Lung (tissue), 12 donors: Measurements from ENCODE around the gene SLC25A39. TPM values are rescaled to one million over a fixed set of nuclear protein-coding genes. Genes with fewer than 3 reads are reported as not detected.

Experiments
- ATAC-seq: fragments of 200-7000 bp; cut with Tn5 transposase; one replicate; pipeline ENCODE4 v1.9.1; 2020; ENCODE audit warnings: moderate number of reproducible peaks; ENCODE audit not compliant: insufficient read depth, low FRiP score
- DNase-seq, 3 donors: peaks; one replicate each; pipeline ENCODE4 v3.0.0-alpha.2; 2013 to 2017
- H3K27ac ChIP-seq, 2 donors: one replicate each; pipeline ENCODE4 v1.5.1; 2013; ENCODE audit warnings: mild to moderate bottlenecking in 2 of 2, moderate library complexity in 2 of 2, control low read depth in 1 of 2, inconsistent platforms in 1 of 2, low read depth in 1 of 2, low read length in 1 of 2
- H3K27me3 ChIP-seq, 3 donors: one replicate each; pipeline ENCODE4 v1.5.1; 2013; ENCODE audit warnings: low read length in 2 of 3; ENCODE audit not compliant: control insufficient read depth in 3 of 3, insufficient read depth in 3 of 3
- H3K36me3 ChIP-seq, 4 donors: one replicate each; pipeline ENCODE4 v1.5.1; 2013; ENCODE audit warnings: low read length in 4 of 4, mild to moderate bottlenecking in 1 of 4, moderate library complexity in 1 of 4; ENCODE audit not compliant: control insufficient read depth in 4 of 4, insufficient read depth in 4 of 4
- H3K4me1 ChIP-seq, 5 donors: one replicate each; pipeline ENCODE4 v1.5.1; 2013; ENCODE audit warnings: low read length in 5 of 5, mild to moderate bottlenecking in 2 of 5, moderate library complexity in 1 of 5; ENCODE audit not compliant: control insufficient read depth in 5 of 5, insufficient read depth in 5 of 5
- H3K4me3 ChIP-seq: one replicate; pipeline ENCODE4 v1.5.1; 2013; ENCODE audit warnings: mild to moderate bottlenecking, control low read depth, moderate library complexity
- H3K9ac ChIP-seq, 2 donors: one replicate each; pipeline ENCODE4 v1.5.1; 2013; ENCODE audit warnings: low read length in 2 of 2, control low read depth in 1 of 2; ENCODE audit not compliant: insufficient read depth in 1 of 2
- H3K9me3 ChIP-seq, 4 donors: one replicate each; pipeline ENCODE4 v1.5.1; 2013; ENCODE audit warnings: low read length in 3 of 4, mild to moderate bottlenecking in 1 of 4, moderate library complexity in 1 of 4; ENCODE audit not compliant: control insufficient read depth in 4 of 4, insufficient read depth in 3 of 4
- CTCF ChIP-seq: IDR thresholded peaks from 2 replicates; pipeline ENCODE4 v1.5.1; 2012; ENCODE audit warnings: mild to moderate bottlenecking; ENCODE audit errors: control extremely low read depth, extremely low read depth
- WGBS, 2 donors: extraction: QIAGEN DNeasy Blood & Tissue Kit; methylation state at CpG; one replicate each; pipeline ENCODE4 v1.1.7; 2013; 5-methylcytosine and 5-hydroxymethylcytosine counted together
- polyA plus RNA-seq, 2 donors: library from polyadenylated mRNA; stranded (reverse); fragments of 200-250 nt; gene quantifications; one replicate each; pipeline ENCODE4 v1.2.1, GENCODE V29; 2013
- total RNA-seq, 2 donors: library from RNA; depleted of rRNA in 1 of 2; stranded (reverse); fragments of >200 nt in 1 of 2; gene quantifications; one replicate each; pipeline ENCODE4 v1.2.1, GENCODE V29; 2014 to 2021
- donor health status: control.
- donor health status: control.
- donor health status: Bipolar disorder and iron deficiency.
- donor health status: healthy.
- donor health status: DM: yes; HTN: yes; CAD: no.

The SLC25A39 gene
- total and polyA plus RNA-seq, 4 donors, result 66.4 to 134 (median 117) TPM

- H3K9ac ChIP-seq, result no peak overlapping the region
- no peaks in the 10 kb centered on the region for H3K4me1 ChIP-seq
- no peak overlapping the region for H3K4me3 ChIP-seq
- WGBS, 2 donors, result 79 to 89% methylated on average over 9 of the region's 9 CpGs
- H3K9me3 ChIP-seq, result no peaks in the 10 kb centered on the region
- no peak for DNase-seq
- no peak overlapping the region for H3K27ac ChIP-seq
- H3K27me3 ChIP-seq, result peaks cover 0 to 2% (median 0%) of the 10 kb centered on the region in 3 donors
- no peaks in the 10 kb centered on the region for H3K36me3 ChIP-seq
- TF ChIP-seq CTCF, result no peak
- ATAC-seq, result no peak
Measured at GRCh38 chr17:44293509-44294226, 31.0 kb downstream of the SLC25A39 start.

GRCh38 chr17:44287651-44288050, 37.0 kb downstream of the SLC25A39 start:
- no peak overlapping the region for H3K27ac ChIP-seq
- H3K36me3 ChIP-seq, result no peaks in the 10 kb centered on the region
- WGBS, 2 donors, result 75 to 82% methylated on average over 8 of the region's 8 CpGs
- no peak overlapping the region for H3K9ac ChIP-seq
- H3K4me1 ChIP-seq, result no peaks in the 10 kb centered on the region
- no peak for DNase-seq
- TF ChIP-seq CTCF, result no peak
- no peak for ATAC-seq
- no peaks in the 10 kb centered on the region for H3K9me3 ChIP-seq
- H3K4me3 ChIP-seq, result no peak overlapping the region
- H3K27me3 ChIP-seq, result peaks cover 0 to 2% (median 0%) of the 10 kb centered on the region in 3 donors

GRCh38 chr17:44284024-44284400, 40.6 kb downstream of the SLC25A39 start:
- no peak for ATAC-seq
- no peak for TF ChIP-seq CTCF
- Histone ChIP-seq H3K4me3 (no peak overlapping the region), H3K27me3 (peaks cover 0 to 2% (median 0%) of the 10 kb centered on the region in 3 donors), H3K27ac (no peak overlapping the region), H3K4me1 (peaks cover 0 to 11% (median 6%) of the 10 kb centered on the region in 5 donors), H3K9me3 (no peaks in the 10 kb centered on the region), H3K9ac (no peak overlapping the region), H3K36me3 (no peaks in the 10 kb centered on the region)
- WGBS, 2 donors, result 85 to 95% methylated on average over 4 of the region's 4 CpGs
- DNase-seq, result no peak
